RWPE1 (cell line): ENCODE data around the gene BEST1.

Experiments used
- CTCF ChIA-PET: fragments of 350-600 bp; sonication (Branson Sonifier 250); formaldehyde crosslinking; extraction: SDS; loops from one replicate; lab custom pipeline; 2021; lab: Yijun Ruan, JAX
- POLR2A ChIA-PET: fragments of 400-600 bp; formaldehyde crosslinking; extraction: SDS; loops from one replicate; lab custom pipeline; 2020; ENCODE audit warnings: antibody characterized with exemption; ENCODE audit not compliant: low non-redundant PET; lab: Yijun Ruan, JAX
- DNase-seq: peaks from one replicate; pipeline ENCODE4 v3.0.0; 2012; ENCODE audit warnings: low spot score
- H3K27ac ChIP-seq: fragments of 450-650 bp; 2 replicates; pipeline ENCODE4 v1.5.1; 2017
- CTCF ChIP-seq: fragments of 450-650 bp; conservative IDR thresholded peaks from 2 replicates; pipeline ENCODE4 v1.5.1; 2017; ENCODE audit warnings: low read depth, mild to moderate bottlenecking

Gene BEST1

GRCh38 chr11:61913699-61914395 lies 36.3 kb upstream of the BEST1 start:
- ChIA-PET CTCF (interaction anchor here (1.7 to 2.6 kb wide), 2 partner anchors 15 to 168 kb away, joined by 4 to 11 read pairs; no protein-coding TSS in a partner anchor), POLR2A (interaction anchor here (0.6 kb wide), 1 partner anchor 213 kb away, joined by 3 read pairs; no protein-coding TSS in a partner anchor)
- no peak overlapping the region for H3K27ac ChIP-seq
- no peak for TF ChIP-seq CTCF
- DNase-seq: no peak

- no peak for TF ChIP-seq CTCF
- CTCF ChIA-PET: interaction anchor here (0.5 to 2.6 kb wide), 4 partner anchors 15 to 167 kb away, joined by 3 to 11 read pairs (median 4); no protein-coding TSS in a partner anchor
- POLR2A ChIA-PET: no interaction called here
- DNase-seq: no peak
- H3K27ac ChIP-seq: no peak overlapping the region; the same call in 1 of the 2 replicates
These were observed 35.5 kb upstream of the BEST1 start for GRCh38 chr11:61914471-61915171.

- TF ChIP-seq CTCF: no peak
- no peak for DNase-seq
- CTCF ChIA-PET: interaction anchor here (0.6 to 2.0 kb wide), 4 partner anchors 17 to 38 kb away, joined by 3 to 8 read pairs (median 4); no protein-coding TSS in a partner anchor
- POLR2A ChIA-PET: no interaction called here
- H3K27ac ChIP-seq: no peak overlapping the region
These were observed 33.3 kb upstream of the BEST1 start for GRCh38 chr11:61916737-61917333.

- CTCF ChIA-PET: interaction anchor here (0.6 to 2.0 kb wide), 5 partner anchors 18 to 54 kb away, joined by 3 to 8 read pairs (median 3); no protein-coding TSS in a partner anchor
- no peak within 1 kb of the TSS for H3K27ac ChIP-seq
- DNase-seq: peak; percentile 41
- no peak for TF ChIP-seq CTCF
- POLR2A ChIA-PET: no interaction called here
These were observed 32.6 kb upstream of the BEST1 start, which contains the start of gene RAB3IL1 for GRCh38 chr11:61917334-61918109. Gene RAB3IL1, minus strand, starts transcription at chr11:61917566. Its CDS starts 199 bp downstream, at chr11:61917367.

GRCh38 chr11:61918251-61918937 lies 31.8 kb upstream of the BEST1 start:
- ChIA-PET CTCF (interaction anchor here (0.6 to 2.0 kb wide), 3 partner anchors 20 to 118 kb away, joined by 3 to 8 read pairs (median 3); no protein-coding TSS in a partner anchor), POLR2A (no interaction called here)
- DNase-seq: no peak

More at GRCh38 chr11:61918251-61918937, 31.8 kb upstream of the BEST1 start:
- no peak overlapping the region for H3K27ac ChIP-seq
- TF ChIP-seq CTCF: no peak
